NT2/D1 (cell line): ENCODE data around the gene RFTN1.

Experiments
- DNase-seq: peaks from one replicate; pipeline ENCODE4 v3.0.0-alpha.2; 2011; ENCODE audit warnings: low read depth, low spot score
- H3K27me3 ChIP-seq: 2 replicates; pipeline ENCODE4 v1.6.0; 2011; ENCODE audit warnings: mild to moderate bottlenecking; ENCODE audit not compliant: insufficient read length, insufficient read depth
- H3K36me3 ChIP-seq: 2 replicates; pipeline ENCODE4 v1.6.1; 2011; ENCODE audit warnings: mild to moderate bottlenecking, low read length, mixed read lengths; ENCODE audit not compliant: insufficient read depth, insufficient read length
- H3K4me1 ChIP-seq: 2 replicates; pipeline ENCODE4 v1.5.1; 2011; ENCODE audit not compliant: insufficient read depth, insufficient read length
- H3K4me3 ChIP-seq: 2 replicates; pipeline ENCODE4 v1.5.1; 2011; ENCODE audit warnings: low read depth; ENCODE audit not compliant: insufficient read length
- H3K9ac ChIP-seq: 2 replicates; pipeline ENCODE4 v1.6.0; 2011; ENCODE audit warnings: low read depth; ENCODE audit not compliant: insufficient read length
- H3K9me3 ChIP-seq: 2 replicates; pipeline ENCODE4 v1.5.1; 2011; ENCODE audit warnings: mild to moderate bottlenecking, low read length; ENCODE audit not compliant: insufficient read depth
- SUZ12 ChIP-seq: IDR thresholded peaks from 2 replicates; pipeline ENCODE4 v1.6.1; 2011; ENCODE audit not compliant: insufficient read length, insufficient read depth; ENCODE audit errors: extremely low read depth
- YY1 ChIP-seq: IDR thresholded peaks from 2 replicates; pipeline ENCODE4 v1.6.1; 2011; ENCODE audit not compliant: insufficient read length, insufficient read depth
- ZNF274 ChIP-seq: IDR thresholded peaks from 2 replicates; pipeline ENCODE4 v1.6.1; 2011; ENCODE audit warnings: mild to moderate bottlenecking, low read depth, low read length

The RFTN1 gene

DNA sequence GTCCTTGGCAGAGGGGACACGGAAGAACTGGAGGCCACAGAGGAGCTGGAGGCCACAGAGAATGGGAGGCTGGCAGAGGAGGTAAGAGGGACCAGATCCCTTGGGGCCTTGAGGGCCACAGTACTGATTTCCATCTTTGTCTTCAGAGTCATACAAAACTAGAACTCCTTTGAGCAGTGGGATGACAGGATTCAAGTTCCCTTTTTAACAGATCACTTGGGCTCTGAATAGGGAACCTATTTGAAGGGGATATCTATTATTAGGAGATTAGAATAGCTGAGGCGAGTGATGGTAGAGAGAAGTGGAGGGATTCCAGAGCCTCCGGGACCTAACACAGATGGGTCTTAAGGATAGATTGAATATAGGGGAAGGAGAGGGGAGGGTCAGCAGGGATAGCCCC is 192.8 kb downstream of the RFTN1 start:
- Histone ChIP-seq H3K4me3 (no peak overlapping the region), H3K9ac (no peak overlapping the region), H3K36me3 (peaks cover 77% of the 10 kb centered on the region), H3K27me3 (no peaks in the 10 kb centered on the region), H3K9me3 (no peaks in the 10 kb centered on the region), H3K4me1 (no peaks in the 10 kb centered on the region)
- no peak for TF ChIP-seq YY1
- TF ChIP-seq SUZ12 = no peak
- TF ChIP-seq ZNF274 = no peak
- DNase-seq = no peak

GRCh38 chr3:16319723-16320122 is 193.8 kb downstream of the RFTN1 start:
- Histone ChIP-seq H3K36me3 (peaks cover 75% of the 10 kb centered on the region), H3K9me3 (no peaks in the 10 kb centered on the region), H3K4me3 (no peak overlapping the region), H3K27me3 (no peaks in the 10 kb centered on the region), H3K4me1 (no peaks in the 10 kb centered on the region), H3K9ac (no peak overlapping the region)
- no peak for DNase-seq
- TF ChIP-seq SUZ12 (no peak), ZNF274 (no peak), YY1 (no peak)

GRCh38 chr3:16319307-16319706 is 194.2 kb downstream of the RFTN1 start:
- Histone ChIP-seq H3K27me3 (no peaks in the 10 kb centered on the region), H3K9ac (no peak overlapping the region), H3K4me1 (no peaks in the 10 kb centered on the region), H3K9me3 (no peaks in the 10 kb centered on the region), H3K4me3 (no peak overlapping the region), H3K36me3 (peaks cover 78% of the 10 kb centered on the region)
- TF ChIP-seq SUZ12 = no peak
- TF ChIP-seq ZNF274 = no peak
- no peak for TF ChIP-seq YY1
- peak; percentile 33 for DNase-seq

- Histone ChIP-seq H3K4me1 (no peaks in the 10 kb centered on the region), H3K9ac (no peak overlapping the region), H3K27me3 (no peaks in the 10 kb centered on the region), H3K9me3 (no peaks in the 10 kb centered on the region), H3K4me3 (no peak overlapping the region), H3K36me3 (peaks cover 81% of the 10 kb centered on the region)
- TF ChIP-seq YY1 = no peak
- TF ChIP-seq SUZ12 = no peak
- no peak for TF ChIP-seq ZNF274
- no peak for DNase-seq
Observed at GRCh38 chr3:16318176-16318575, 195.3 kb downstream of the RFTN1 start.

GRCh38 chr3:16317561-16317945 is 195.9 kb downstream of the RFTN1 start:
- Histone ChIP-seq H3K4me1 (no peaks in the 10 kb centered on the region), H3K27me3 (no peaks in the 10 kb centered on the region), H3K9ac (no peak overlapping the region), H3K36me3 (peaks cover 80% of the 10 kb centered on the region), H3K4me3 (no peak overlapping the region), H3K9me3 (no peaks in the 10 kb centered on the region)
- TF ChIP-seq SUZ12 = no peak
- no peak for TF ChIP-seq YY1
- TF ChIP-seq ZNF274 = no peak
- no peak for DNase-seq

- no peak for DNase-seq
- H3K4me3 ChIP-seq = no peak overlapping the region
- H3K4me1 ChIP-seq = no peaks in the 10 kb centered on the region
- H3K36me3 ChIP-seq = peaks cover 80% of the 10 kb centered on the region
- H3K9ac ChIP-seq = no peak overlapping the region
- H3K9me3 ChIP-seq = no peaks in the 10 kb centered on the region
- TF ChIP-seq SUZ12 (no peak), YY1 (no peak), ZNF274 (no peak)
- H3K27me3 ChIP-seq = no peaks in the 10 kb centered on the region
Observed at GRCh38 chr3:16316847-16317560, 196.5 kb downstream of the RFTN1 start.

GRCh38 chr3:16316396-16316795 is 197.1 kb downstream of the RFTN1 start:
- no peak for DNase-seq
- Histone ChIP-seq H3K9ac (no peak overlapping the region), H3K9me3 (no peaks in the 10 kb centered on the region), H3K4me3 (no peak overlapping the region), H3K4me1 (no peaks in the 10 kb centered on the region), H3K36me3 (peaks cover 78% of the 10 kb centered on the region), H3K27me3 (no peaks in the 10 kb centered on the region)
- TF ChIP-seq SUZ12 (no peak), YY1 (no peak), ZNF274 (no peak)
